ENCODE results near the gene NKAIN4. TPM values are rescaled to one million over a fixed set of nuclear protein-coding genes. Genes with fewer than 3 reads are reported as not detected.

NKAIN4 gene
- total RNA-seq, 1 donor from 2014 or later: not detected

GRCh38 chr20:63284083-63284440 is 29.8 kb upstream of the NKAIN4 start:
- H3K4me1 ChIP-seq: no peaks in the 10 kb centered on the region
- TF ChIP-seq CTCF (IDR thresholded peaks at IDR 0.05): no peak
- DNase-seq (no peak), ATAC-seq (no peak)
- H3K27me3 ChIP-seq: no peaks in the 10 kb centered on the region
- no peak overlapping the region for H3K27ac ChIP-seq
- no peaks in the 10 kb centered on the region for H3K9me3 ChIP-seq
- intact Hi-C loops (cut with DNase I): no loop called here
- no peak overlapping the region for H3K4me3 ChIP-seq
- H3K36me3 ChIP-seq: peaks cover 66% of the 10 kb centered on the region

- Histone ChIP-seq H3K4me3 (no peak overlapping the region), H3K36me3 (peaks cover 70% of the 10 kb centered on the region), H3K27me3 (no peaks in the 10 kb centered on the region), H3K9me3 (no peaks in the 10 kb centered on the region), H3K4me1 (no peaks in the 10 kb centered on the region), H3K27ac (no peak overlapping the region)
- intact Hi-C loops (cut with DNase I): no loop called here
- ATAC-seq (no peak), DNase-seq (no peak)
- no peak for TF ChIP-seq CTCF (IDR thresholded peaks at IDR 0.05)
Observed at GRCh38 chr20:63283397-63284082, 29.3 kb upstream of the NKAIN4 start.

- no peaks in the 10 kb centered on the region for H3K4me1 ChIP-seq
- no peaks in the 10 kb centered on the region for H3K9me3 ChIP-seq
- DNase-seq: no peak
- intact Hi-C loops (cut with DNase I): no loop called here
- ATAC-seq: no peak
- H3K27me3 ChIP-seq: no peaks in the 10 kb centered on the region
- no peak overlapping the region for H3K4me3 ChIP-seq
- TF ChIP-seq CTCF (IDR thresholded peaks at IDR 0.05): no peak
- H3K36me3 ChIP-seq: peaks cover 69% of the 10 kb centered on the region
- H3K27ac ChIP-seq: no peak overlapping the region
Observed at GRCh38 chr20:63282946-63283345, 28.7 kb upstream of the NKAIN4 start.

GRCh38 chr20:63281742-63282665 is 27.7 kb upstream of the NKAIN4 start:
- Histone ChIP-seq H3K4me3 (no peak overlapping the region), H3K27me3 (no peaks in the 10 kb centered on the region), H3K9me3 (no peaks in the 10 kb centered on the region), H3K4me1 (no peaks in the 10 kb centered on the region), H3K27ac (no peak overlapping the region), H3K36me3 (peaks cover 70% of the 10 kb centered on the region)
- ATAC-seq (no peak), DNase-seq (no peak)
- TF ChIP-seq CTCF (IDR thresholded peaks at IDR 0.05): no peak
- intact Hi-C loops (cut with DNase I): no loop called here

GRCh38 chr20:63280929-63281545 is 26.8 kb upstream of the NKAIN4 start:
- intact Hi-C loops (cut with DNase I): no loop called here
- no peak for DNase-seq
- no peak for ATAC-seq

More at GRCh38 chr20:63280929-63281545, 26.8 kb upstream of the NKAIN4 start:
- H3K36me3 ChIP-seq: peaks cover 76% of the 10 kb centered on the region
- TF ChIP-seq CTCF (IDR thresholded peaks at IDR 0.05): no peak
- H3K4me3 ChIP-seq: no peak overlapping the region
- H3K27ac ChIP-seq: no peak overlapping the region
- H3K27me3 ChIP-seq: no peaks in the 10 kb centered on the region
- no peaks in the 10 kb centered on the region for H3K9me3 ChIP-seq
- H3K4me1 ChIP-seq: no peaks in the 10 kb centered on the region
